Anterior cingulate cortex (tissue), 58 donors: ENCODE measurements around the gene LIN52.

Experiments used
- DNase-seq, 58 donors: peaks; one replicate each; lab custom pipeline; 2025; lab: John Stamatoyannopoulos, UW

Gene LIN52

DNA sequence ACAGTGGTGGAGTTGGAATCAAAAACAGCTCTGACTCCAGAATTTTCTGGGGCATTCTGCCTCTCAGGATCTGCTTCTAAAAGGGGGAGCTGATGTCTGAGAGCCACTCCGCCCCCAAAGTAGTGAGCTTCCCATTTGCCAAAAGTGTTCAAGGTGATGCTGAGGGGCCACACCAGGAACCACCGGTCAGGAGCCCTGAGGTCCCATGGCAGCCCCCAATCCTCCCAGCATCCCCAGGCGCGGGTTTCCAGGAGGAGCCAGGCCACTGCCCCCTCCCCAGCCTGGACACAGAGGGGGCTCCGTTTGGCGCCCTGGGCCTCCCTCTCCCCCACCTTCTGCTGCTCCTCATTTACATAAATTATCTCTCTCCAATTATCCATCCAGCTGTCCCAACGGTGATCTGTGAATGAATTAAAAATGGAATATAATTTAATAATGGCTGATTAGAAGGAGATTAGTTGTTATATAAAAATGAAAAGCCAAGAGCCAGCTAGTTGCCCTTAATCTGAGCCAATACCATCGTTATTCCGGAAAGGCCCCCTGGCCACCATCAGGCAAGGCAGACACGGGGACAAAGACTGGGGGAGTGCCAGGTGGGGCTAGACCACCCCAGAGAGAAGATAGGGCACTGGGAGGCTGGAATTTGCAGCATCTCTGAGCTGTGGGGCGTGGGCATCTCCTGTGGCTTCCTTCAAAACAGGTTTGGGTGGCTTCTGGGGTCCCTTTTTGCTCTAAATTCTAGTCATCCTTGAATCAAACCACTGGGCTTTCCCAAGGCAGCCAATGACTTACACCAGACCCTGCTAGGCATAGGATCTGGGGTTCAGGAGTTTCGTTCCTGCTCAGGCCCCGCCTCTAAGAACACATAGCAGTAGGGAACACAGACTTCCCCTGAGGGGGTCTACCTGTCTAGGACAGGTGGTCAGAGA, 134.8 kb downstream of the LIN52 start:
- DNase-seq, result no peak

DNA sequence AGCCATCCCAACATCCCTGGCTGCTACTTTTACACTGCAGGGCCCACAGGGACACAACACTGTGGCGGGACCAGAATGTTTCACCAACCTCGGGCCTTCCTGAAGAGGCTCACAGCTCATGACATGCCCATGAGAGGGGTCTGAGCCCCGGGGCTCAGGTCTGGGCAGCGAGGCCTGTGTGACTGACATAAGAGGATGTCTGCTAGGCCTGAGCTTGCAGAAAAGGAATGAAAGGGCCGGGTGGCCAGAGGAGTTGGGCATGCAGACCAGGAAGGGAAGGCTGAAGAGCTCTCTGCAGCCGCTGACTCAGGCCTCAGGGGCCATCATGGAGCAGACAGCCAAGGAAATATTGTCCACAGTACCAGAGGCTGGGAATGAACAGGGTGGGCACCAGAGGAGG, 136.2 kb downstream of the LIN52 start:
- DNase-seq, result no peak

DNA sequence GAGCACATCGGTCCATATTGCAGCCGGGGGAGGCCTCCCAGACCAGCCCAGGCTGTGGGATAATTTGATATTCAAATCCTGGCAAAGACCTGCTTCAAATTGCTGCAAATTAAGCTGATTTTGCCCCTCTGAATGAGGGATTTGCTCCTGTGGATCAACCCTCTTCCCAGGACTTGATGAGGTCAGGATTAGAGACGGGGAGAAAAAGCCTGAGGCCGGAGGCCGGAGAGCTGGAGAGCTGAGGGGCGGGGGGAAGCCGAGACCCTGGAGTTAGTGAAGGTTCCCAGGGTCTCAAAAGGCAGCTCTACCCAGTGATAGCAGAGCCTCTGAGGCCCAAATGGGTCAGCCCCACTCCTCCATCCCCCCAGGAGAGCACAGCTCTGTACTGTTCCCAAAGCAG, 137.0 kb downstream of the LIN52 start:
- no peak for DNase-seq

DNA sequence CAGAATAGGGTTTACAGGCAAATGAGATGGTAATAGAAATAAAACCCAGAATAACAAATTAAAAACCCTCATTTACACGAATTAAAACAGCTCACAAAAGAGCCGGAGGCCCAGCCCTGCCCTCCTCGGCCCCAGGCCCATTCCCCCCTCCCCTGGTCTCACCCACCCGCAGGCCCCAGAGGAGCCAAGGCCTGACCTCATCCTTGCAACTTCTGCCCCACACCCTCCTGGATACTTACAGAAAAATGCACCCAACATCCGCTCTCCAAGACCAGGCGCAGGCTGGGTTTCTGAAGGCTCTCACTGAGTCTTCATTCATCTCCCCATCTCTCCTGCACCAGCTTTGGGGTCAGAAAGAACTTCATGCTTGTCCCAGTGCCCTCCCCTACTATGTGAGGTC, 138.3 kb downstream of the LIN52 start:
- no peak for DNase-seq

DNA sequence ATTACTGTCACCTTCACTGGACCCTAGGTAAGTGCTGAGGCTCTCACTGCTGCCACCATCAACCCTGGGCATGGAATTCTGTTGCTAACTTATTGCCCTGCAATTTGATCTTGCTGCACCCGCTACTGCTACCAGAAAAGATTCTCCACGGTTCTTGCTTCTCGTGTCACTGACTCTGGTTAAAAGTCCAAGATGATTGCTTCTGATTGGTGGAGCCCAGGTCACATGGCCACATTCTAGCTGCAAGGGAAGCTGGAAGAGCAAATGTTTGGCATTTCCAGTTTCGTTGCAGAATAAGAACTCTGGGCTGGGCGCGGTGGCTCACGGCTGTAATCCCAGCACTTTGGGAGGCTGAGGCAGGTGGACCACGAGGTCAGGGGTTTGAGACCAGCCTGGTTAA, 147.0 kb downstream of the LIN52 start:
- no peak for DNase-seq

DNA sequence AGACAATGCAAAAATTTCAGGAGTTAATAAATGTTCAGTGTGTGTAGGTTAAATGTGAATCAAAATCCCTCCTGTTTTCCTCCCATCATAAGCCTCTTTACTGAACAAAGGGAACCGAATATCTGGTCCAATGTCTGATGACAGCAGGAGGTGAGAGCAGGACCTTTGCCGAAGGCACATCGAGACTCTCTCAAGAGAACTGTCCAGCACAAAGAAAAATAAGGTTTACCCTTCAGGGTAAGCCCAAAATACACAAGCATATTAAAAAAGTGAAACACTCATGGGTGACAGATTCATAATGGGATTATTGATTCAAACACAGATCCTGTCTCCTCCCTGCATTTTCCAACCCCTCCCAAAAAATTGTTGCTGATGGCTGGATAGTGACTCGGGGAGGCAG, 150.3 kb downstream of the LIN52 start:
- no peak for DNase-seq

DNA sequence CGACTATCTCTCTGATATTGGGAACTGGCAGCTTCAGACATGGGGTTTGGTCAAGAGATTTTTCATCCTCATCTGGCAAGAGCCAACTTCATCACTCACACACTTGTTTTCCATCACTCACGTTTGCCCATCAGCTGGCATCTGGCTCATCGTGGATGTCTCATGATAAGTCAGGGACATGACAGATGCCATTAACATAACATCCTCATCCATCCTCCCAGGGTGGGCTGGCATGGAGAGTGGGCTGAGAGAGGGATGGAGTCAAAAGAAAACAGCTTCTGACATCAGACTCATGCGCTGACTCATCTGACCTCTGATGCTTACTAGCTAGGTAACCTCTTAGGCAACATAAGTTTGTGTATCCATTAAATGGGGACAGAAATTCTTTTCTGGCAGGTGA, 152.7 kb downstream of the LIN52 start:
- DNase-seq, result no peak

DNA sequence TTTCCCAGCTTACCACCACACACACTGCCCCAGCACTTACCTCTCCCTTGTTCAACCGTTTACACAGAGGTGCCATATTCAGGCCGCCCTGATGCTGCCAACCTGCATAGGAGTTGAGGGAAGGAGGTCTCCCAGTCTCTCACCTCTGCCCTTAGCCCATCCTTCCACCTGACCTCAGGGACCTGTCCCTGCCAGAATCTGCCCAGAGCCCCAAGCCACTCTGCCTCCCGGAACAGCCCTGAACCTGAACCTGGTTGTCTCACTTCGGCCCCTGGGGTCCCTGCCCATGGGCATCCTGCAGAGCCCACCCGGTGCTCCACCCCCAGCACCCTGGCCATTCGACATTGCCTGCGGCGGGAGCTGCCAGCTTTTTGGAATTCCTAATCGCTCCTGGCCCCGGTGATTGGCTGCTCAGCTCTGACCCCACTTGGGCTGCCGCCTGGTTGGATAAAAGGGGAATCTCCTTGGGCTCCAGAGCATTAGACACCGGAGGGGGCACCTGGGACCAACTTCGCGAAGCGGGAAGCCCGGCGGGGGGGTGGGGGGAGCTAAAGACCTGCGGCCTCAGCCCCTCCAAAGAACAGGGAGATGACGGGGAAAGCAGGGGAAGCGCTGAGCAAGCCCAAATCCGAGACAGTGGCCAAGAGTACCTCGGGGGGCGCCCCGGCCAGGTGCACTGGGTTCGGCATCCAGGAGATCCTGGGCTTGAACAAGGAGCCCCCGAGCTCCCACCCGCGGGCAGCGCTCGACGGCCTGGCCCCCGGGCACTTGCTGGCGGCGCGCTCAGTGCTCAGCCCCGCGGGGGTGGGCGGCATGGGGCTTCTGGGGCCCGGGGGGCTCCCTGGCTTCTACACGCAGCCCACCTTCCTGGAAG, 154.5 kb downstream of the LIN52 start, which contains the start of gene VSX2:
TSS of gene VSX2 (plus strand) at position 476 of the 874 bp plus-strand sequence. CDS start at position 589, 113 bp downstream.
- DNase-seq, result no peak

DNA sequence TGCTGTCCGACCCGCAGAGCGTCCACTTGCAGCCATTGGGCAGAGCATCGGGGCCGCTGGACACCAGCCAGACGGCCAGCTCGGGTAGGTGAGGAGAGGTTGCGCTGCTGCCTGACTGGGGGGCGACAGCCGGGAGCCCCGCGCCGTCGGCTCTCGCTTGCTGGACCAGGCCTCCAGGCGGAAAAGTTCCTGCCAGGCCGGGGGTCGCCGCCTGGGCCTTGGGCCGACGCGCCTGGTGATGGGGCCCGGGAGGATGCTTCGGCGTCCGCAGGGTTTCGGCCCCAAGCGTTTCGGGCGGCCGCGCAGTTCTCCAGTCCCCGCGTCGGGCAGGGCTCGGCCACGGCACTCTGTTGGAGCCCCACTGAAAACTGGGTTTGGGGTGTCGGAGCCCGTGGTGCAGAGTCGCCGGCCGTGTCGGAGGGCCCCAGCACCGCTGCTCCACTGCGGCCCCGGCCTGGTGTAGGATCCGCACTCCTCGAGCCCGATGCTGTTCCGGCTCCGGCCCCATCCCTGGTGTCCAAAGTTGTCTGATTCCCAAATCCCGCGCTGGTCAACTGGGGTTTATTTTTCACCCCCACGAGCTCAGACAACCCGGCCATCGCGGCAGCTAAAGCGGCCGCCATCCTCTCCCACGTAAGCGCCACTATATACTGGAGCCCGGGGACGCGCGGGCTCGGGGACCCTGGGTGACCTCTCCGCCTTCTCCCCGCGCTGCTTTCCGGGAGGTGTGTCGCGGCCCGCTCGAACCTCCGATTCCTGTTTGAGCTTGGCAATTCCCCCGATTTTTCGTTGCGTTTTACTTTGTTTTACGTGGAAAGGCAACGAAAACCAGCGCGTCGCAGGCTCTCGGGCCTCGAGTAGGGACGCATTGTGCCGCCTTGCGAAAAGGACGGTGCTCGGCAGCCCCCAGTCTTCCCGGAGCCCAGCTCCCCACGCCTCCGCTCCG, 155.4 kb downstream of the LIN52 start:
- DNase-seq, result no peak

DNA sequence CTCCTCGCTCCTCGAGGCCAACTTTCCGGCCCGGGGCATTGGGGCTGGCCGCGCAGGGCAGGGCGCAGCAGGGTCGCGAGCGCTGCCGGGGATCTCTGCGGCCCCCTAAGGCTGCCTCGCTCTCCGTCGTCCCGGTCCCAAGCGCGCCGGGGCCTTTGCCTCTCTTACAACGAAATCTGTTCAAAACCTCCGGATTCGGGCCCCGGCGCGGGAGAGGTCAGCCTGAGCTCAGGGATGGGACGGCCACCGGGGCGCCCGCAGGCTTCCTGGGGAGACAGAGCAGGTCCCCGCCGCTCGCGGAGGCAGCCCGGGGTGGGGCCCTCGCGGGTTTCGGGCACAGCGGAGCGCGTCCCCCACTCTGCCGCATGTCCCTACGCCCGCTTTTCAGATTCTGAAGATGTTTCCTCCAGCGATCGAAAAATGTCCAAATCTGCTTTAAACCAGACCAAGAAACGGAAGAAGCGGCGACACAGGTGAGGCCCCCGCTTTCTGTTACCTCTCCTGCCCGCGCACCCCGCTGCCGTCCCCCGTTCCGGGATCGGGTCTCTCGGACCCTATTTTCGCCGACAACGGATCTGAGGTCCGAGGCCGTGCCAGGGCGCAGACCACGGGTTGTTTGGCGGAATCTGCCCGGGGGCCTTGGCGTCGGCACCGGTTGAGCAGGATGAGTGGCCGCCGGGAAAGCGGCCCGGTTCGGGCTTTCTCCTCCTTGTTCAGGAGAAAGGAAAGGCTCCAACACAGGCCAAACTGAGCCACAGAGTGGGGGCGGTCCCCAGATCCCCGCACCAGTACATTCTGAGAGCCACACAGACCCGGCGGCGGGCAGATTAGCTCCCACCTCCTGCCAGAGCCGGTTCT, 156.3 kb downstream of the LIN52 start:
- no peak for DNase-seq

DNA sequence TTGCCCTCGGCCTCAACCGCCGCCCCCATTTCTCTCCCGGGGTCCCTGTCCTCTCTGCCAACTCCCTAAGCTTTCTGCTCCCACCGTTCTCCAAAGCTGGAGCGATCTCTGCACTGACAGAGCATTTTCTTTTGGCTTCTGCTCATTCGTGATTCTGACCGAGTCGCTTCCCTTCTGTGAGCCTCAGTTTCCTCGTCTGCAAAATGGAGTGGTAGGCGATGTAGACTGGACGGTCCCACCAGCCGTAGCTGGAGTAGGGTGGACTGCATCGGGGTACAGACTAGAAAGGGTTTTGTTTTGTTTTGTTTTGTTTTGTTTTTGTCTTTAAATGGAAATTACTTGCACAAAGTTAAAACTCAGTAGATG, 156.9 kb downstream of the LIN52 start:
- no peak for DNase-seq

DNA sequence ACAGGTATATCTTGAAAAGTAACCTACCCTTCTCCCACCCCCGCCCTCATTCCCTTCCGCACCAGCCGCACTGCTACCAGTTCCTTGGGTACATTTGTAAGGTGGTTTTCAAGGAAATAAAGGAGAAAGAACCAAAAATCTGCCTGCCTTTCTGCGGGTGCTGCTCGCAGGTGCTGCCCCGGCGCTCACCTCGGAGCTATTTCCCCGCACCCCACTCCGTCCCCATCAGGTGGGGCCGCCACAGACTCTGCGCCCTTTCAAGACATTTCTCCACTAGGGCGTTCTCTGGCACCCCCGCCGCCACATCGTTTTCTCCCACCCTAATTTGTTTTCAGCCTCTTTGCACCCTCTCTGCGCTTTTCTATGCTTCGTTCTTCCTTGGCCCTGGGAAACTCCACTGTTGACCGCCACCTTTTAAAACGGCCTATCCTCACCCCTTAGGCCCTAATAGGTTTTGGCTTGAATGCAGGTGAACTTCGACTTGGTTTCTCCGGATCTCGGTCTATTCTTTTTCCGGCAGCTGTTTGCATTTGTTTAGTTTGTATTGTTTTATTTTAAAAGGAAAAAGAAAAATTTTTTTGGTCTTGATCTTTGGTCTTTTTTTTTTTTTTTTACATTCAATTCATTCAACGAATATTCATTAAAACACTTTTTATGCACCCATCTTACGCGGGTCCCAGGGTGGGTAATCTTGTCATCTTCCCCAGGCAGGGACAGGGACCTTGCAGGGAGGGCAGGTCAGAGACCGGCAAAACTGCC, 157.4 kb downstream of the LIN52 start:
- DNase-seq, result no peak

DNA sequence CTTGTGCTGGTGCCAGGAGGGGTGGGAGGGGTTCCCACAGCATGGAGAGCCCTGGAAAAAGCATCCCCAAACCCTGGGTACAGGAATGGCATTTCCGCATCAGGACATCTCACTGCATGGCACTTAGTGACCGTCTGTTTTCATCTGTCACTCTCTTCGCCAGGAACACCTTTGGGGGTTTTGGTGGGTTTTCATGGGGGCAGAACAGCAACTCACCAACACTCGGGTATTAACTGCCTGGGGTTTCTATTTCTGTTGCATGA, 158.0 kb downstream of the LIN52 start:
- DNase-seq, result no peak

DNA sequence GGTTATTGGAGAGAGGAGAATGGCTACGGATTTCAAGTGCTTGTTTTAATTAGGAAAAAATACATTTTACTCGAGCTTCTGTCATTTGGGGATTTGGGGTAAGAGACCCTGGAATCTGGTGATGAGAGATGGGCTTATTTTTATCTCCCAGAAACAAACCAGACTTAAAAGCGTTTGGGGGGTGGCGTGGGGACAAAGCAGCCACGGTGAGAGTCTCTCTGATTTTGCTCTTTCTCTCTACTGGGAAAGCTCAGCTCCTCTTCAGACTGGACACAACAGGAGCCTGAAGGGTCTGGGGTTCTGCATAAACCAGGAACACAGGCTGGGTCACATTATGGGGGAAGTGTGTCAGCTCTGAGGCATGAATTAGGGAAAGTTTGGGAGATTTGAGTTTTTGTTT, 158.3 kb downstream of the LIN52 start:
- no peak for DNase-seq

DNA sequence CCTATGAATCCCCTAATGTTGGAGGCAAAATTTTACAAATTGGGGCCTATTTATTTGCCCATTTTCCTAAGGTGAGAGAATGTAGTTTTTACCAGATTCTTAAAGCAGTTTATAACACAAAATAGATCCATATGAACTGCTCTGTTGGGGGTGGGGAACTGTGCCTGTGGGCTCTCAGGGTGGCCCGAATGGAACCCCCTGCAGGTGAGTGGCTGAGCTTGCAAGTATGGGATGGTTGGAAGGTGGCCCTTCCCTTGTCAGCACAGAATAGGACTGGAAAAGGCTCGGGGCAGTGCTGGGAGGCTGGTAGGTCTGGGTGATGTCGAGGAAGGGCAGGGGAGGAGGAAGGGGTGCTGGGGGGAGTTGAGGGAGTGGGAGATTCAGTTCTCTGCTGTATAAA, 159.4 kb downstream of the LIN52 start:
- DNase-seq, result no peak

DNA sequence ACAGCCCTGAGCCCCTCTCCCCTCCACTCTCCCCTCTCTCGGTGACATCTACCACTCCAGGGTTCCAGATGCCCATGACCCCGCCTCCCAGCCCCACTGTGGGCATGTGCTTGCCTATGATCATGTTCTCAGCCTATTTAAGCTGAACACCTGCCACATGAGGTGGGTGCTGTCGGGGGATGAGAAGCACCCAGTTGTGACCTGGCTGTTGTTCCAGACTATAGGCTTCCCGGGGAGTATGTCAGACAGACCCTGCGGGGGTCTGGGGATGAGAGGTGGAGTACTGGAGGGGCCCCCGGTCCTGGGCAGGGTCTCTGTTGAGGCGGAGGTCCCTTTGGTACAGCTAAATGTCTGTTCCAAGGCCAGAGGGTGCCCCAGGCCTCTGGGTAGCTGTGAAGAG, 160.5 kb downstream of the LIN52 start:
- DNase-seq, result no peak

DNA sequence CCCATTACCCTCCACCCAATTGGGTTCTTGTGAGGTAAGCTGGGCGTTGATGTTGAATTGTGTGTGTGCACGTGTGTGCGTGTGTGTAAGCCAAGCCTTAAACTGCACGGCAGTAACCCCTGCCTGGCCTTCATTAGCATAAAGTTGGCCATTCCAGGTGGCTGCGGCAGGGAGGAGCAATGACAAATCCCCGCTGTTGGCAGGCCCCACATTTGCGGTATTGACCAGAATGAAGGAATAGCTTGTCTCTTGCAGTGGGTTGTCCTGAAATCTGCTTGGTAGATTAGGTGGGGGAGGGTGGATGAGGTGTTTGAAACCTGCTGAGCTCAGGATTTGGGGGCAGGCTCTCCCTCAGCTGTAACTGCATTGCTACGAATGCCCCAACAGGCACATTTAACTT, 161.8 kb downstream of the LIN52 start:
- no peak for DNase-seq

DNA sequence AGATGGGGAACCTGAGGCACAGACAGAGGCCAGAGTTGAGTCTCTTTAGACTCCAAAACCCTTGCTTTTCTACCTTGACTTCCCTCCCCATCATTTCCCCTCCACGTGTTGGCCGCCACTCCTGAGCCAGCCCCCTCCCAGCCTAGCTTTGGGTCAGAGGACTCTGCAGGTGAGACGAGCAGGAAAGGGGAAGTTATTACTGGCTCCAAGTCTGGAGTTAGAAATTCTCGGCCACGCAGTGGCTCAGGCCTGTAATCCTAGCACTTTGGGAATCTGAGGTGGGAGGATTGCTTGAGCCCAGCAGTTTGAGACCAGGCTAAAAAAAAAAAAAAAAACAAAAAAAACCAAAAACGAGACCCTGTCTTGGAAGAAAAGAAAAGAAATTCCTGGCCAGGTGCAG, 163.3 kb downstream of the LIN52 start:
- no peak for DNase-seq
